Thyroid gland (tissue), 4 donors: ENCODE results near the gene RUFY2.

Experiments used
- POLR2A ChIP-seq, 2 donors: fragments of 450-650 bp; IDR thresholded peaks; one replicate each; pipeline ENCODE4 v1.6.1; 2017; ENCODE audit warnings: antibody characterized with exemption in 2 of 2, mild to moderate bottlenecking in 2 of 2, moderate library complexity in 1 of 2
- TF ChIP-seq, protein P1 (sequence below), 6 experiments: fragments of 200-600 bp in 3 of 6; fragments of 450-650 bp in 3 of 6; sonication (generic) in 3 of 6; IDR thresholded peaks; one replicate each; pipeline ENCODE4 v1.5.1; 2016 to 2019; ENCODE audit warnings: antibody characterized with exemption in 6 of 6, mild to moderate bottlenecking in 2 of 6, inconsistent platforms in 1 of 6, moderate library complexity in 1 of 6

GRCh38 chr10:68366600-68366999 is 40.5 kb downstream of the RUFY2 start:
- TF ChIP-seq POLR2A (IDR thresholded peaks at IDR 0.05), result no peak
- TF ChIP-seq, protein P1, sequence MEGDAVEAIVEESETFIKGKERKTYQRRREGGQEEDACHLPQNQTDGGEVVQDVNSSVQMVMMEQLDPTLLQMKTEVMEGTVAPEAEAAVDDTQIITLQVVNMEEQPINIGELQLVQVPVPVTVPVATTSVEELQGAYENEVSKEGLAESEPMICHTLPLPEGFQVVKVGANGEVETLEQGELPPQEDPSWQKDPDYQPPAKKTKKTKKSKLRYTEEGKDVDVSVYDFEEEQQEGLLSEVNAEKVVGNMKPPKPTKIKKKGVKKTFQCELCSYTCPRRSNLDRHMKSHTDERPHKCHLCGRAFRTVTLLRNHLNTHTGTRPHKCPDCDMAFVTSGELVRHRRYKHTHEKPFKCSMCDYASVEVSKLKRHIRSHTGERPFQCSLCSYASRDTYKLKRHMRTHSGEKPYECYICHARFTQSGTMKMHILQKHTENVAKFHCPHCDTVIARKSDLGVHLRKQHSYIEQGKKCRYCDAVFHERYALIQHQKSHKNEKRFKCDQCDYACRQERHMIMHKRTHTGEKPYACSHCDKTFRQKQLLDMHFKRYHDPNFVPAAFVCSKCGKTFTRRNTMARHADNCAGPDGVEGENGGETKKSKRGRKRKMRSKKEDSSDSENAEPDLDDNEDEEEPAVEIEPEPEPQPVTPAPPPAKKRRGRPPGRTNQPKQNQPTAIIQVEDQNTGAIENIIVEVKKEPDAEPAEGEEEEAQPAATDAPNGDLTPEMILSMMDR (IDR thresholded peaks at IDR 0.05), result no peak
